CD1c-positive myeloid dendritic cell (primary cell): Measurements from ENCODE around the gene SLC38A3.

Experiments used
- DNase-seq: peaks from one replicate; pipeline ENCODE4 v3.0.0-alpha.2; 2016; ENCODE audit errors: extremely low spot score

Gene SLC38A3

GRCh38 chr3:50204804-50205412 is at the start of gene SLC38A3:
TSS of gene SLC38A3 (plus strand) at chr3:50205271. CDS start at chr3:50214200, 8,929 bp downstream.
- DNase-seq, result no peak

- DNase-seq, result no peak
These were observed 49.6 kb upstream of the SLC38A3 start for GRCh38 chr3:50155491-50155878.

- no peak for DNase-seq
These were observed 49.2 kb upstream of the SLC38A3 start for GRCh38 chr3:50155891-50156290.

DNA sequence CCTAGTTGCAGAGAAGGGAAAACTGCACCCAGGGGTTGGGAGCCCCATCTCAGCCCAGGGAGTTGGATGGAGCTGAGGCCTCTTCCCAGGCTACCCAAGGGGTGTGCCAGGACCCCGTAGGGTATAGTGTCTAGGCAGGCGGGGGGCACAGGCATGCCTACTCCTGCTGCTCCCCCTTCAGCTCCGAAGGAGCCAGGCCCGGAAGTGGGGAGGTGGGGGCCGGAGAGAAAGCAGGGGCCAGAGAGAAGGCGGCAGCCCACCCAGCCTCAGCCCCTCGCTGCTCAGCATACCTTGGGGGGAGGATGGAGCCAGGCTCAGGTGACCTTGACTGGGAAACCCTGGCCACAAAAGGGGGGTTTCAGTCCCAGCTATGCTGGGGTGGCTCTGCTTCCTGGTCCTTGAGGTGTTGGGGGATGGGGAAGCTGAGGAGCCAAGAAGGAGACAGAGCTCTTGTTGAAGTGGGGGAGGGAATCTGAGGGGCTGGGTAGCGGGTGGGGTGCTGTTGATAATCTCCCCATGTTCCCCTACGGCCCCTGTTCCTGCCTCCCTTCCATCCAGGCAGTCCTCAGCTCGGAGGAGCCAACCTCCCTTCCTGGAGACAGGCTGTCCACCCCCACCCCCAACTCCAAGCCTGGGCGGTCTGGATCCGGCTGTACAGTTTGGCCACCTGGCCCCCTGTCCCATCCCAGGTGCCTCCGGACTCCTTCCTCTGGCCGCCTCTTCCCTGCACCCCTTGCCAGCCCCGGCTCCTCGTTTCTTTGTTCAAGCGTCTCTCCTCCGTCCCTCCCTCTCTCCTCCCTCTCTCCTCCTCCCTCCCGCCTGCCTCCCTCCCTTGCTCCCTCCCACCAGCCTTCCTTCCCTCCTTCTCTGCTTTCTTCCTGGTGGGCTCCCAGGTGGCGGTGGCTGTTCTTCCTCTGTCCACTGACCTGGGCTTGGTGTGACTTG is 48.2 kb upstream of the SLC38A3 start:
- DNase-seq, result no peak

GRCh38 chr3:50157827-50158529 is 47.1 kb upstream of the SLC38A3 start:
- DNase-seq, result no peak

GRCh38 chr3:50158530-50159146 is 46.4 kb upstream of the SLC38A3 start:
- no peak for DNase-seq

GRCh38 chr3:50160561-50160983 is 44.5 kb upstream of the SLC38A3 start:
- DNase-seq, result no peak

DNA sequence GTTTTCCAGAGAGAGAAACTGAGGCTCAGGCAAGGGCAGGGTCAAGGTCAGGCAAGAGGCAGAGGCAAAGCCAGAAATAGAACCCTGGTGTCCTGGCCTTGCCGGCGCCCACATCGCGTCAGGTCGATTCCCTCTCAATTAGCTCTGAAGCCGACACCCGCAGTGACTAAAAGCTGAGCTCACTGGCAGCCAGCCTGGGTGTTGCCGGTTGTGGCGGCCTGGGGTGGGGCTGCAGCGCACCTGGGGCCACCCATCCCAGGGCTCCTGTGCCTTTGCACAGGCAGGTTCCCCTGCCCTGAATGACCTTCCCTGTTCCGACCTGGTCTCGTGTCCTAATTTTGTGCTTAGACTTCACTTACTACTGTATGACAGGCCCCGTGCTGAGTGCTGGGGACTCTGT is 43.8 kb upstream of the SLC38A3 start:
- no peak for DNase-seq

DNA sequence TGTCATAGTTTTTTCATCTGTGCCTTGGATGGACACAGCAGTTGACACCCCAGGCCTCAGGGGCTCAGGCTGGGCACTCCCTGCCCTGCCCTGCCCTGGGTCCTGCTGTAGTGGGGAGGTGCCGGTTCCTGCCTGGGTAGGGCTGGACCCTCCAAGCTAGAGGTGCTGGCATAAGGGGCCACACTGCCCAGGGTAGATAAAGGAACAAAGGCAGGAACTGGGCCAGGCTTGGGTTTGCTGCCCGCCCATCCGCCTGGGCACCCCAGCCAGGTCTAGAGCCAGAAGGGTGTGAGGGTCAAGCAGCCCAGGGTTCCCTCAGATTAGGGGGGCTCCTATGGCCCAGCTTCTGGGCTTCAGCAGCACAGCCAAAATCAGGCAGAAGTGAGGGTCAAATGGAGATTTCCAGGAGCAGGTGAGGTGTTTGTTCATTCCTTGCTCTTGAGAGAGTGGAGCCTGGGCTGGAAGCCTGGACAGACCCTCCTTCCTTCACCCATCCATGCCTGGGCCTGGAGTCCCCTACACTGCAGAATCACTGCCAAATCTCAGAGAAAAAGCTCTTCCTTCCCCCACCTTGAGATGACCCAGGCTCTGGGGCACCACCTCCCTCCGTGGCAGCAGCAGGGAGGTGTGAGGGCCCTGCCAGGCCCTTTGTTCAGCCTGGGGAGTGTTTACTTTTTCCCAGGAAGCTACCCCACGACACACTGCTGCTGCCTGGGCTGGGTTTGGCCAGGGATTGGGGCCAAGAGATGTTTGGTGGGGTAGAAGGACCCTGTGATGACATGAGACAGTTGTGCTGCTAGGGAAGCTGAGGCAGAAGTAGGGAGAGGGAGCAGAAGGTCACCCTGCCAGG is 42.8 kb upstream of the SLC38A3 start:
- DNase-seq, result no peak

DNA sequence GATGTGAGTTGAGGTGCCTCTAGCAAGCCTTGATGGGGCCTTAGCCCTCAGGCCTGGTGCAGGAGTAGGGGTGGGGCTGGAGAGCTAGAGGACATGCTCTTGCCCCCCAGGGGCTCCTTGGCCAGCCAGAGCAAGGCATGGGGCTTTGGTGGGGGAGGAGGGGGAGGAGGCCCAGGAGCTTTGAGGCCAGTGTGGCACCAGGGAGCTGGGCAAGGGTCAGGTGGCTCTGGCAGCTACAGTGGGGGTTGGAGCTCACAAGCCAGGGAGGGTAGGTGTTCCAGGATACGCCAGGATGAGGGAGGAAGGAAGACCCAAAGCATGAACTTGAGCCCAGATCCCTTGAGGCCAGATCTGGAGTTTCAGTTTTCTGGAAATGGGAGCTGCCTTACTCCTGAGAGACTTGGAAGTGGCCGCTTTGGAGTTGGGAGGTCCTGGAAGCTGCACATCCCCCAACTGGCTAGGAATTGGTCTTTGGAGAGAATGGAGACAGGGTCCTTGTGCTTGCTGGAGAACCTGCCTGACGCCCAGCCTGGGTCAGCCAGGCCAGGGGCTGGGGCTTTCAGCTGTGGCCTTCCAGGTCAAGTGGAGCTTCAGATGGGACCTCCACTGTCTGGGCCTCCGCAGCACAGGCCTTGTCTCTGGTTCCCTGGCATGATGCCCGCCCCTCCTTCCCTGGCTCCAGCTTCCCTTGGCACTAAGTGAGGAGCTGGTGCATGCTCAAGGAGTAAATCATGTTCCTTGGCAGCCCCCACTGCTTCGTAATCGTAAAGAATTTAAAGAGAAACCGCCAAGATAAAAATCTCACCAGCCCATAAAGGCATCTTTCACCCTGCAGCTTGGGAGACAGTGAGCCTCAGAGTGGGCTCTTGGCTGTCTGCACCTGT is 41.3 kb upstream of the SLC38A3 start:
- no peak for DNase-seq

DNA sequence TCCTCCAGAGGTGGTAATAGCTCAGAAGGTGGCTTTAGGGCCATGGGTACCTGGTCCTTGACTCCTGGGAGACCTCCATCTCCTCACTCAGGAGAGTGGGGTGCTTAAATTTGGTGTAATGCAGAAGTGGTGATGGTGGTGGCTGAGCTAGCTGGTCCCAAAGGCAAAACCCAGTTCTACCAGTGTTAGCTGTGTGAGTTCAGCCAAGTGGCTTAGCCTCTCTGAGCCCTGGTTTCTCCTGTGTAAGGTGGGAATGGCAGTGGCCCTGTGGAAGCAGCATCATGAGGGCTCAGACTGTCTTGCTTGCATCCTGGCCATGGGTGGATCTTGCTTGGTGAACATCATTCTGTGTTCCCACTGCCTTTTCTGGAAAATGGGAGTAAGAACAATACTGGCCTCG is 40.6 kb upstream of the SLC38A3 start:
- DNase-seq, result no peak

- no peak for DNase-seq
These were observed 39.8 kb upstream of the SLC38A3 start for GRCh38 chr3:50164984-50165909.

GRCh38 chr3:50165910-50166538 is 39.0 kb upstream of the SLC38A3 start:
- no peak for DNase-seq

DNA sequence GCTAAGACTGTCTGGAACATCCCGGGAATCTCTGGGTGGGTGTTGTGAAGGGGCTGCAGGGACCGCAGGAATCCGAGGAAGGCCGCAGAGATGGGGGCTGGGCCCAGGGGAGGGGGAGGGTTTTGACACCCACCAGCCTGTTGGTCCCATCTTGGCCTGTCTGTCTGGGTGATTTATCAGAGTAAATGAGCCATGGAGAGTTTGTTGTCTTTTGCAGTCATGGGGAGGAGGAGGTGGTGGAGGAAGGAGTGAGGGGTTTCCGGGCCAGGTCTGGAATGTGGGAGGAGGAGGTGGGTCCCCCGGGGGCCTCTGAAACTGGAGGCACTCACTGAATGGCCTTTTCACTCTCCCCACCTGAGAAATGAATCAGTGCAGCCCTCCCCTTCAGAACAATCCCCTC is 38.5 kb upstream of the SLC38A3 start:
- DNase-seq, result no peak

DNA sequence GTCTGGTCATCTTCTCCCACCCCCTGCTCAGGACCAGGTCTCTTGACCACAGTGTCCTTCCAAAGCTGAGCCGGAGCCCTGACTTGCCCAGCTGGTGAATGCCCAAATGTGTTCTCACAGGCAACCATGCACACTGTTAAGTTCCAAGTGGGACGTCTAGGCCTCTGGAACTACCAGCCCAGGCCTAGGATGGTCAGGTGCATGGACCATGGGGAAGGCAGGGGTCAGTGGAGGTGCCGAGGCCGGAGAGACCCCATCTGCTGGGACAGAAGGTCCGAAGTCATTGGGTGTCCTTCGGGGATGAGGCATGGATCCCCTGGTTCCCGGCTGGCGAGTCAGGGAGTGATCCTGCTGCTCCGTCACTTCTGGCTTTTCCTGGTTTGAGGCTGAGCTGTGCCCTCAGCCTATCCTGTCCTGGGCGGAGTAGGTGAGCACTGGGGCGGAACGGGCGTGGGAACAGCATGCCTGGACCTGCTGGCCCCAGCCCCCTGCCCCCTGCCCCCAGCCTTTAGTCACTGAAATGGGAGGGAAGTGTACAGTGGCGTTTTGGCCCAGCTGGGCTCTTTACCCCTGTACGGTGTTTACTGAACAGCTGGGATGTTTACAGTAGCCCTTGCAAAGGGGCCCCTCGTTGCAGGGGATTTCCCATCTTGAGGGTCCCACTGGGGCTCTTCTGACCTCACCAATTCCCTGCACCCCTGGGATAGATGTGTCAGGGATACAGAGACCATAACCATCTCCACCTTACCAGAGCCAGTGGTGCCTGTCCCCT is 37.8 kb upstream of the SLC38A3 start:
- DNase-seq, result no peak

DNA sequence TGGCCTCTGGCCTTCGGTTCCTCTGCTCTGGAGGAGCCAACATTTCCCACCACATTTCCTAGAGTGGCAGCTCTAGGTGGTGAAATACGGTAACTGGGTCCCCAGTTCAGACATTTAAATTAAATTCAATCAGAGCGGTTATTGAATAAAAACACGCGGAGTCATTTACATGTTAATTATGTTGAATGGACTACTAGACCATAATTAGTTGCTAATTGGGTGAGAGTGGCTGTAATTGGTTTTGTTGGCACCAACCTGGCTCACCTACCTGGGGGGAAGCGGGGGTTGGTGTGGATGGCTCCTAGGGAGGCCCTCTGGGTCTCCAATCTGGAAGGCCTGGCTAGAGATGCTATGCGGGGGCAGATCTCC is 37.2 kb upstream of the SLC38A3 start:
- no peak for DNase-seq

DNA sequence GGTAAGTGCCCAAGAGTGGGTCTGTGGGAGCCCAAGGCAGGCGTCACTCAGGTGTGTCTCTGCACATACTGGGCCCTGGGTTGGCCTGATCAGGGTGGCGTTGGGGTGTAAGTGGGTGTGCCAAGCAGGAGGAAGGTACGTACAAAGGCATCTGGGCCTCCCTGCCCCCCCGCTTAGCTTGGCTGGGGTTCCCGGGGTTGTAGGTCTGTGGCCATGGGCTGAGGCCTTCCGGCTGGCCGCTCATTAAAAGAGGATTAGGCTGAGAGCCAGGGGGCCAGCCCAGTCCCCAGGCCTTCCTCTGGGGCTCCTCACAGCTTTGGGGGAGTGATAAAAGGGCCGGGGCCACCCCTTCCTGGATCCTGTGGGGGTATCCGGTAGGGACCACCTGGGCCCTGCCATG is 36.7 kb upstream of the SLC38A3 start:
- DNase-seq, result no peak

GRCh38 chr3:50168791-50169190 is 36.3 kb upstream of the SLC38A3 start:
- DNase-seq, result no peak
